GM12801 (cell line): ENCODE results near the gene CBLC.

ENCODE experiments used
- TF ChIP-seq, protein P1 (sequence below): IDR thresholded peaks from one replicate; pipeline ENCODE4 v1.5.1; 2011; ENCODE audit warnings: control low read depth; ENCODE audit not compliant: insufficient read length; ENCODE audit errors: extremely low read depth

Gene CBLC

DNA sequence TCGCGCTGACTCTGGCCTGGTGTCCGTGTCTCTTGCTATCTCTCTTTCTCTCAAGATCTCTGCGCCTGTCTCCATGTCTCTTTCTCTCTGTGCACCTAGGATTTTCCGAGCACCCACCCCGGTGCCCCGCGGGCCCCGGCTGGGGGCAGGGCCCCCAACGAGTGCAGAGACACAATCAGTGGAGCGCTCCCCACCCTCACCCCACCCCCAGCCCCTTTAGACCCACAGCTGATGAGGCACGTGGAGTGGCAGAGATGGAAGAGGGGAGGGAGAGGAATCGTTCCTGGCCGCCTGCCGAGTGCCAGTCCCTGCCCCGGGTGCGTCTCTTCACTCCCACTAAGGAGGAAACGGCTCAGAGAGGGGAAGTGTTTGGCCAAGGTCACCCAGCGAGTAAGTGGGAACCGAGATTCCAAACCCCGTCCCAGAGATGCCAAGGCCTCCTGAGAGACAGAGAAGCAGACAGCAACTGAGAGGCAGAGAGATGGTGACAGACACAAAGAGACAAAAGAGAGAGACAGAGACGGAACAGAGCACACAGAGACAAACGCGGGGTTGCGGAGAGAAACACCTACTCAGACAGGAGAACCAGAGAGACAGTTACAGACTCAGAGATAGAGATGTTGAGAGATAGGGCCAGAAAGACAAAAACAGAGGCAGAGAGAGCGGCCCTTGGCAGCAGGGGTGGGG, 29.8 kb upstream of the CBLC start:
- TF ChIP-seq, protein P1, sequence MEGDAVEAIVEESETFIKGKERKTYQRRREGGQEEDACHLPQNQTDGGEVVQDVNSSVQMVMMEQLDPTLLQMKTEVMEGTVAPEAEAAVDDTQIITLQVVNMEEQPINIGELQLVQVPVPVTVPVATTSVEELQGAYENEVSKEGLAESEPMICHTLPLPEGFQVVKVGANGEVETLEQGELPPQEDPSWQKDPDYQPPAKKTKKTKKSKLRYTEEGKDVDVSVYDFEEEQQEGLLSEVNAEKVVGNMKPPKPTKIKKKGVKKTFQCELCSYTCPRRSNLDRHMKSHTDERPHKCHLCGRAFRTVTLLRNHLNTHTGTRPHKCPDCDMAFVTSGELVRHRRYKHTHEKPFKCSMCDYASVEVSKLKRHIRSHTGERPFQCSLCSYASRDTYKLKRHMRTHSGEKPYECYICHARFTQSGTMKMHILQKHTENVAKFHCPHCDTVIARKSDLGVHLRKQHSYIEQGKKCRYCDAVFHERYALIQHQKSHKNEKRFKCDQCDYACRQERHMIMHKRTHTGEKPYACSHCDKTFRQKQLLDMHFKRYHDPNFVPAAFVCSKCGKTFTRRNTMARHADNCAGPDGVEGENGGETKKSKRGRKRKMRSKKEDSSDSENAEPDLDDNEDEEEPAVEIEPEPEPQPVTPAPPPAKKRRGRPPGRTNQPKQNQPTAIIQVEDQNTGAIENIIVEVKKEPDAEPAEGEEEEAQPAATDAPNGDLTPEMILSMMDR, result no peak

DNA sequence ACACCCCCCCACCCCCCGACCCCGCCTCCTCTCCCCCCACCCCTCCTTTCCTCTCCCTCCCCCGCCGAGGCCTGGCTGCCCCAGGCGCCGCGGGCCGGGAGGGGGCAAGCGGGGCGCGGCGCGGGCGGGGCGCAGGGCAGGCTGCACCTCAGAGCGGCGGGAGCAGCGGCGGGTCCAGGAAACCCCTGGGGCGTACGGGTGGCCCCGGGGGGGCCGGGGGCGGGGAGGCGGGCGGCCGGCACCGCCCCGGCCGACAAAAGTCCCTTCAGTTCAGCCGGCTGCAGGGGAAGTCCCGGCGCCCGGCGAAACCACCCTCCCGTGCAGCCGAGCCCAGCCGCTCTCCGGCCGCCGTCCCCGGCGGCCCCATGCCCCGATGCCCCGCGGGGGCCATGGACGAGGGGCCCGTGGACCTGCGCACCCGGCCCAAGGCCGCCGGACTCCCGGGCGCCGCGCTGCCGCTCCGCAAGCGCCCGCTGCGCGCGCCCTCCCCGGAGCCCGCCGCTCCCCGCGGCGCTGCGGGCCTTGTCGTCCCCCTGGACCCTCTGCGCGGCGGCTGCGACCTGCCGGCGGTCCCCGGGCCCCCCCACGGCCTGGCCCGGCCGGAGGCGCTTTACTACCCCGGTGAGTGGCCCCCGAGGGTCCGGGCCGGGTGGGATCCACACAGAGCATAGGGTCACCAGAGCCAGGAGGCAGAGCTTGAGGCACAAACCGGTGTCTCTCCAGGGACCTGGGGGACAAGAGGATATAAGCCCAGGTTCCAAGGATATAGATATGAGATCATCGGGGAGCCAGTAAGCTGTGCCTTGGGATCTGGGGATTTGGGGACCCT, 29.1 kb upstream of the CBLC start, which contains the start of gene BCL3:
TSS of gene BCL3 (plus strand) at position 283 of the 829 bp plus-strand sequence. CDS start at position 366, 83 bp downstream.
- TF ChIP-seq, protein P1, result no peak

DNA sequence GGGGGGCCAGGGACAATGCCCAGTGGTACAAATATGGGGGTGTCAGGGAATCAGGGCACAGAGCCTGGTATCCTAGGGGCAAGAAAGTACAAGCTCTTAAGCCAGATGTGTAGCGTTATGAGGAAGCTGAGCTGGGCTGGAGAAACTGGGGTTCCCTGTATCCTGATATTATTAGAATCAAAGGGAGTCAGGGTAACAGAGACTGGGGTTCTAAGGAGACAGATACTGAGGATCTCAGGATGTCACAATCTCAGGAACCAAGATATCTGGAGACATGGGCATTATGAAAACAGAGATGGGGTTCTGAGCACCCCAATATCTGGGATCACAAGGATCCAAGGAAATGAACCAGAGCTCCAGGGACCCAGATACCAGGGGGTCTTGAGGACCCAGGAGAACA, 28.4 kb upstream of the CBLC start:
- TF ChIP-seq, protein P1, result no peak

DNA sequence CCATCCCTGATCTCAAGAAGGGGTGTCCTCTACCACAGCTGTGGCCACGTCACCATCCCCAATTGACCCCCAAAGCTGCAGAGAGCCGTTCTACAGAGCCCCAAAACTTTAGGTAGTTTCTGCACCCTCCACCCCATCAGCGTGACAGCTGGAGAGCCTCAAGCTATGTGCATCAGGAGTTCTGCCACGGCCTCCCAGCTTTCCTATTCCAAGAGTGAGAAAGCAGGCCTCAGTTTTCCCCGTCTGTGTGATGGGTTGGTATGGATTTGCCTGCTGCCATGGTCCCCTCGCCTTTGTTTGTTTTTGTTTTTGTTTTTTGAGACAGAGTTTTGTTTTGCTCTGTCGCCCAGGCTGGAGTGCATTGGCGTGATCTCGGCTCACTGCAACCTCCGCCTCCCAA, 27.7 kb upstream of the CBLC start:
- TF ChIP-seq, protein P1, result no peak

DNA sequence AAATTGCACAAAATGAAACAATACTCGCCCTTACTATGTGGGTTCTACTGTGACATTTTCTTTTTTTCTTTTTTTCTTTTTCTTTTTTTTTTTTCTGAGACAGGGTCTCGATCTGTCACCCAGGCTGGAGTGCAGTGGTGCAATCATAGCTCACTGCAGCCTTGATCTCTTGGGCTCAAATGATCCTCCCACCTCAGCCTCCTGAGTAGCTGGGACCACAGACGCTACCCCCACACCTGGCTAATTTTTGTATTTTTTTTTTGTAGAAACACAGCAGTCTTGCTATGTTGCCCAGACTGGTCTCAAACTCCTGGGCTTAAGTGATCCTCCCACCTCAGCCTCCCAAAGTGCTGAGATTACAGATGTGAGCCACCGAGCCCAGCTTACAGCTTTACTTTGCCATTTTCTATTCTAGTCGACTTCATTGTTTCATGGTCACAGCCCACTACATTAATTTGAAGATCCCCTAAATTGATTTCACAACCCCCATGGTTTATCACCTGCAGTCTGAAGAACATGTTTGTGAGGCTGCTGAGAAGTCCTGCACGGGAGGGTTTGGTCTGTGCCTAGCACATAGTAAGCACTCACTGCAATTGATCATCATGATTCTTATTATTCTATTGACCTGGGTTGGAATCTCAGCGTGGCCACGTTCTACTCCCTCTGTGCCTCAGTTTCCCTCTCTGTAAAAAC, 25.4 kb upstream of the CBLC start:
- TF ChIP-seq, protein P1, result no peak

DNA sequence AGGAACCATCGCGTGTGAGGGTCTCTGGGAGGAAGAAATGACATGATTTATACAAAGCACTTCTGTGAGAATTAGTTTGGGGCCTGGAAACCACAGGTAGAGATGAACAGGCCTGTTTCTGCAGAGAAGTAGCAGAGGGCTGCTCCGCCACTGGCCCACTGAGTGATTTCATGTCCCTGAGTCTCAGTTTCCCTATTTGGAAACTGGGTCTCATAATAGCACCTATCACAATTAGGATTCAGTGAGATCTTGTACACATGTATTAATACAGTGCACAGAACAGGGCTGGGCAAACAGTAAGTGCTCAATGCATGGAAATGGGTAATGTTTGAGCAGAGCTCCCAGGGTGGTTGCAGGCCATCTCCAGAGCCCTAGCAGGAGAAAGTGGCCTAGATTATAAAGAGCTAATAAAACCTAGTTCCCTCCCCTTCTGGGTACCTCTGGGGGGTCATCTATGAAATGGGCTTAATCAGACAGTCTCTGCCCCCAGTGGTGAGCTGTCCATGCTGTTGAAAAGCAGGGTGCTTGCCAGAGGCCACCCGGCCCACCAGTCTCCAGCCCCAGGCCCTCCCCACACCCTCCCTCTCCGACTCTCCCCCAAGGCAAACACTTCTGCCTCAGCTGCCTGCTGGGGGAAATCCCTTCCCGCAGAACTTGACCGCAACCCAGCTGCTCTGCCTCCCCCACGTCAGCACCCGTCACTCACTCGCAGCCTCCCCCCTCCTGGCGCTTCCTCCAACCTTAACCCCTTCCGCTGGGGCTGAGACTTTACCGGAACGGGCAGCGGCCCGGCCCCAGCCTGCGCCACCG, 24.7 kb upstream of the CBLC start:
- TF ChIP-seq, protein P1, result no peak

DNA sequence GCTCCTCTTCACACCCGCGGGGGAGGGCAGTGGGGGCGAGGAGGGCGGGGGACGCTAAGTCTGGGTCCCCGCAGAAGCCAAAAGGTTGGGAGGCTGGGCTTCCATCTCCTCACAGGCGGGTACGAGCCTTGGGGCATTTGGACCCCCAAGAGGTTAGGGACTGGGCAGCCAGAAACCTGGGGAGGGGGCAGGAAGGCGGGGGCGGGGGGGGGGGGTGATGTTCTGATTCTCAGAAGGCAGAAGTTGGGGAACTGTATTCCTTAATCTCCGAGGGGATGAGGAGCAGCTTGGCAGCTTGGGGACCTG, 24.1 kb upstream of the CBLC start:
- TF ChIP-seq, protein P1, result no peak
